HCT116 (cell line): ENCODE results near the gene AQP9.

Experiments used
- CEBPB ChIP-seq: IDR thresholded peaks from 2 replicates; pipeline ENCODE4 v1.6.1; 2012; ENCODE audit warnings: low read depth
- CTCF ChIP-seq, 3 experiments: fragments of 200-600 bp in 1 of 3; sonication (generic) in 1 of 3; IDR thresholded peaks in 2 of 3; conservative IDR thresholded peaks in 1 of 3; 2 replicates each; pipeline ENCODE4 v1.5.1; 2012 to 2017; ENCODE audit warnings: low read depth in 2 of 3, low read length in 2 of 3, antibody characterized with exemption in 1 of 3, borderline replicate concordance in 1 of 3, control low read depth in 1 of 3, mild to moderate bottlenecking in 1 of 3, mixed read lengths in 1 of 3, mixed run types in 1 of 3, moderate library complexity in 1 of 3; ENCODE audit not compliant: insufficient read depth in 1 of 3
- EZH2 ChIP-seq: fragments of 200-600 bp; sonication (generic); IDR thresholded peaks from 2 replicates; pipeline ENCODE4 v1.6.1; 2017; ENCODE audit warnings: antibody characterized with exemption, mixed run types
- JUND ChIP-seq: IDR thresholded peaks from 2 replicates; pipeline ENCODE4 v1.6.1; 2012
- POLR2AphosphoS5 ChIP-seq: IDR thresholded peaks from 2 replicates; pipeline ENCODE4 v1.6.1; 2011; ENCODE audit warnings: mild to moderate bottlenecking, low read depth, low read length, moderate library complexity
- RAD21 ChIP-seq: IDR thresholded peaks from 2 replicates; pipeline ENCODE4 v1.6.1; 2012; ENCODE audit warnings: low read depth, mild to moderate bottlenecking
- SP1 ChIP-seq: IDR thresholded peaks from 2 replicates; pipeline ENCODE4 v1.6.1; 2012; ENCODE audit warnings: low read depth
- SRF ChIP-seq: IDR thresholded peaks from 2 replicates; pipeline ENCODE4 v1.6.1; 2012; ENCODE audit warnings: low read depth
- YY1 ChIP-seq: IDR thresholded peaks from 2 replicates; pipeline ENCODE4 v1.6.1; 2011; ENCODE audit warnings: low read length, low read depth, moderate library complexity, mild to moderate bottlenecking; ENCODE audit not compliant: insufficient replicate concordance; ENCODE audit errors: extremely low read depth
- ZNF274 ChIP-seq: fragments of 200-500 bp; sonication (Bioruptor generic); IDR thresholded peaks from 2 replicates; pipeline ENCODE4 v1.6.1; 2014; ENCODE audit warnings: mild to moderate bottlenecking, low read depth, low read length, inconsistent platforms
- TF ChIP-seq, protein P1 (sequence below): IDR thresholded peaks from 2 replicates; pipeline ENCODE4 v1.6.1; 2012
- TF ChIP-seq, protein P2 (sequence below): IDR thresholded peaks from 2 replicates; pipeline ENCODE4 v1.6.1; 2012; ENCODE audit warnings: low read depth
- TF ChIP-seq, protein P3 (sequence below): IDR thresholded peaks from 2 replicates; pipeline ENCODE4 v1.6.1; 2011; ENCODE audit warnings: mild to moderate bottlenecking, low read length, moderate library complexity; ENCODE audit not compliant: insufficient replicate concordance; ENCODE audit errors: extremely low read depth

GRCh38 chr15:58203537-58203936 lies 65.4 kb downstream of the AQP9 start:
- TF ChIP-seq, protein P1, sequence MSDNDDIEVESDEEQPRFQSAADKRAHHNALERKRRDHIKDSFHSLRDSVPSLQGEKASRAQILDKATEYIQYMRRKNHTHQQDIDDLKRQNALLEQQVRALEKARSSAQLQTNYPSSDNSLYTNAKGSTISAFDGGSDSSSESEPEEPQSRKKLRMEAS, result no peak
- TF ChIP-seq, protein P2, sequence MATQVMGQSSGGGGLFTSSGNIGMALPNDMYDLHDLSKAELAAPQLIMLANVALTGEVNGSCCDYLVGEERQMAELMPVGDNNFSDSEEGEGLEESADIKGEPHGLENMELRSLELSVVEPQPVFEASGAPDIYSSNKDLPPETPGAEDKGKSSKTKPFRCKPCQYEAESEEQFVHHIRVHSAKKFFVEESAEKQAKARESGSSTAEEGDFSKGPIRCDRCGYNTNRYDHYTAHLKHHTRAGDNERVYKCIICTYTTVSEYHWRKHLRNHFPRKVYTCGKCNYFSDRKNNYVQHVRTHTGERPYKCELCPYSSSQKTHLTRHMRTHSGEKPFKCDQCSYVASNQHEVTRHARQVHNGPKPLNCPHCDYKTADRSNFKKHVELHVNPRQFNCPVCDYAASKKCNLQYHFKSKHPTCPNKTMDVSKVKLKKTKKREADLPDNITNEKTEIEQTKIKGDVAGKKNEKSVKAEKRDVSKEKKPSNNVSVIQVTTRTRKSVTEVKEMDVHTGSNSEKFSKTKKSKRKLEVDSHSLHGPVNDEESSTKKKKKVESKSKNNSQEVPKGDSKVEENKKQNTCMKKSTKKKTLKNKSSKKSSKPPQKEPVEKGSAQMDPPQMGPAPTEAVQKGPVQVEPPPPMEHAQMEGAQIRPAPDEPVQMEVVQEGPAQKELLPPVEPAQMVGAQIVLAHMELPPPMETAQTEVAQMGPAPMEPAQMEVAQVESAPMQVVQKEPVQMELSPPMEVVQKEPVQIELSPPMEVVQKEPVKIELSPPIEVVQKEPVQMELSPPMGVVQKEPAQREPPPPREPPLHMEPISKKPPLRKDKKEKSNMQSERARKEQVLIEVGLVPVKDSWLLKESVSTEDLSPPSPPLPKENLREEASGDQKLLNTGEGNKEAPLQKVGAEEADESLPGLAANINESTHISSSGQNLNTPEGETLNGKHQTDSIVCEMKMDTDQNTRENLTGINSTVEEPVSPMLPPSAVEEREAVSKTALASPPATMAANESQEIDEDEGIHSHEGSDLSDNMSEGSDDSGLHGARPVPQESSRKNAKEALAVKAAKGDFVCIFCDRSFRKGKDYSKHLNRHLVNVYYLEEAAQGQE, result no peak
- TF ChIP-seq CTCF (IDR thresholded peaks at IDR 0.05 in 2 of 3, conservative IDR thresholded peaks at IDR 0.05 in 1 of 3; ENCODE audit: borderline replicate concordance in 1 of 3, insufficient read depth in 1 of 3, low read depth in 2 of 3, low read length in 2 of 3) (no peak), SRF (no peak), RAD21 (no peak), EZH2 (no peak), SP1 (no peak), CEBPB (no peak), POLR2AphosphoS5 (no peak), JUND (no peak), ZNF274 (no peak), YY1 (no peak)
- TF ChIP-seq, protein P3, sequence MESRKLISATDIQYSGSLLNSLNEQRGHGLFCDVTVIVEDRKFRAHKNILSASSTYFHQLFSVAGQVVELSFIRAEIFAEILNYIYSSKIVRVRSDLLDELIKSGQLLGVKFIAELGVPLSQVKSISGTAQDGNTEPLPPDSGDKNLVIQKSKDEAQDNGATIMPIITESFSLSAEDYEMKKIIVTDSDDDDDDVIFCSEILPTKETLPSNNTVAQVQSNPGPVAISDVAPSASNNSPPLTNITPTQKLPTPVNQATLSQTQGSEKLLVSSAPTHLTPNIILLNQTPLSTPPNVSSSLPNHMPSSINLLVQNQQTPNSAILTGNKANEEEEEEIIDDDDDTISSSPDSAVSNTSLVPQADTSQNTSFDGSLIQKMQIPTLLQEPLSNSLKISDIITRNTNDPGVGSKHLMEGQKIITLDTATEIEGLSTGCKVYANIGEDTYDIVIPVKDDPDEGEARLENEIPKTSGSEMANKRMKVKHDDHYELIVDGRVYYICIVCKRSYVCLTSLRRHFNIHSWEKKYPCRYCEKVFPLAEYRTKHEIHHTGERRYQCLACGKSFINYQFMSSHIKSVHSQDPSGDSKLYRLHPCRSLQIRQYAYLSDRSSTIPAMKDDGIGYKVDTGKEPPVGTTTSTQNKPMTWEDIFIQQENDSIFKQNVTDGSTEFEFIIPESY, result no peak
